Transverse colon (tissue), 4 donors: ENCODE results near the gene CLSTN2. TPM values are rescaled to one million over a fixed set of nuclear protein-coding genes. Genes with fewer than 3 reads are reported as not detected.

ENCODE experiments used
- DNase-seq: peaks from one replicate; pipeline ENCODE4 v3.0.0-alpha.2; 2019
- H3K27ac ChIP-seq, 4 donors: fragments of 200-600 bp; sonication (generic); 2 replicates each; pipeline ENCODE4 v1.5.1; 2016 to 2018; ENCODE audit warnings: inconsistent platforms in 4 of 4
- H3K27me3 ChIP-seq: fragments of 200-600 bp; sonication (generic); 2 replicates; pipeline ENCODE4 v1.5.1; 2017; ENCODE audit warnings: inconsistent platforms
- H3K36me3 ChIP-seq, 4 donors: fragments of 200-600 bp; sonication (generic); 2 replicates each; pipeline ENCODE4 v1.5.1; 2017 to 2019; ENCODE audit warnings: inconsistent platforms in 4 of 4
- H3K4me1 ChIP-seq, 4 donors: fragments of 200-600 bp; sonication (generic); 2 replicates each; pipeline ENCODE4 v1.5.1; 2017 to 2020; ENCODE audit warnings: inconsistent platforms in 4 of 4
- H3K4me3 ChIP-seq, 4 donors: fragments of 200-600 bp; sonication (generic); 1 replicate in 1 of 4; 2 replicates in 3 of 4; pipeline versions ENCODE4 v1.5.1 to v1.6.1; 2017 to 2019; ENCODE audit warnings: inconsistent platforms in 4 of 4
- H3K9me3 ChIP-seq, 2 donors: fragments of 200-600 bp; sonication (generic); 2 replicates each; pipeline ENCODE4 v1.5.1; 2017 to 2019; ENCODE audit warnings: inconsistent platforms in 2 of 2
- EP300 ChIP-seq: sonication (generic); formaldehyde crosslinking; IDR thresholded peaks from one replicate; pipeline ENCODE4 v1.6.1; 2017; ENCODE audit warnings: antibody characterized with exemption, low read depth
- POLR2A ChIP-seq: fragments of 450-650 bp; IDR thresholded peaks from one replicate; pipeline ENCODE4 v1.6.1; 2016; ENCODE audit warnings: antibody characterized with exemption, mild to moderate bottlenecking, moderate library complexity
- POLR2AphosphoS5 ChIP-seq, 3 donors: sonication (generic); formaldehyde crosslinking; IDR thresholded peaks; one replicate each; pipeline ENCODE4 v1.6.1; 2016; ENCODE audit warnings: antibody characterized with exemption in 3 of 3
- WGBS, 2 donors: methylation state at CpG; one replicate each; pipeline ENCODE4 v1.1.5; 2018; ENCODE audit warnings: low coverage in 1 of 2; 5-methylcytosine and 5-hydroxymethylcytosine counted together
- in situ Hi-C, 4 donors: fragments of 200-750 bp; cut with MboI; loops; one replicate each; pipeline versions ENCODE4 v1.15.0 to v1.15.1; 2017; ENCODE audit warnings: low sequenced_read_pairs in 3 of 4, low pct_ligation_motif_present in 1 of 4, low pct_unique_long_range_greater_than_20kb in 1 of 4
- intact Hi-C: fragments of 100-400 bp; cut with DNase I; formaldehyde crosslinking; loops from one replicate; pipeline ENCODE4 v1.15.1; 2023; ENCODE audit warnings: low total_unique reads
- total RNA-seq, 4 donors: library from RNA; depleted of rRNA; stranded (reverse); fragments of >200 nt; gene quantifications; one replicate each; pipeline ENCODE4 v1.1.0, GENCODE V29; 2016
- TF ChIP-seq, protein P1 (sequence below), 5 experiments: fragments of 200-600 bp in 3 of 5; fragments of 450-650 bp in 2 of 5; sonication (generic) in 3 of 5; IDR thresholded peaks; 1 replicate in 2 of 5; 2 replicates in 3 of 5; pipeline ENCODE4 v1.5.1; 2016 to 2017; ENCODE audit warnings: antibody characterized with exemption in 5 of 5, inconsistent platforms in 3 of 5, mild to moderate bottlenecking in 2 of 5, moderate library complexity in 1 of 5

CLSTN2 gene
- total RNA-seq, 4 donors from 2014 or later, result 0.60 to 9.0 (median 2.2) TPM

DNA sequence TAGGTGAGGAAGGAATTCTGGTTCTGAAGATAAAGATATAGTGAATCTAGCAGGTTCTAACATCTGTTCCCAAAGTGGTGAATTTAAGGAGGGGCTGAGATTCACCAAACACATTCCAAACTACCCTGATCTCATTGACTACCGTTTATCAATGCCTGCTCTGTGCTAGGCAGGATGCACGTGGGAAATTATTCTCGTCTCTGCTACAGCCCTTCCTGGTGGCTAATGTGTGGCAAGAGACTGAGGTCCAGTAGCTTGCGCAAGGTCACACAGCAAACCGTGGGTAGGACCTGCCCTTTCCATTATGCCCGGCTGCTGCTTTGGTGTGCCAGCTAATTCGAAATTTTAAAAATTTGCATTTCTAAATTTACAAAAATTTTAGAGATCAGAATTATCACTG, 533.4 kb downstream of the CLSTN2 start:
- no peaks in the 10 kb centered on the region for H3K27me3 ChIP-seq
- no peak overlapping the region for H3K27ac ChIP-seq
- no peak for DNase-seq
- H3K36me3 ChIP-seq, result no peaks in the 10 kb centered on the region
- TF ChIP-seq EP300 (no peak), POLR2A (no peak), POLR2AphosphoS5 (IDR thresholded peaks at IDR 0.05) (no peak)
- TF ChIP-seq, protein P1, sequence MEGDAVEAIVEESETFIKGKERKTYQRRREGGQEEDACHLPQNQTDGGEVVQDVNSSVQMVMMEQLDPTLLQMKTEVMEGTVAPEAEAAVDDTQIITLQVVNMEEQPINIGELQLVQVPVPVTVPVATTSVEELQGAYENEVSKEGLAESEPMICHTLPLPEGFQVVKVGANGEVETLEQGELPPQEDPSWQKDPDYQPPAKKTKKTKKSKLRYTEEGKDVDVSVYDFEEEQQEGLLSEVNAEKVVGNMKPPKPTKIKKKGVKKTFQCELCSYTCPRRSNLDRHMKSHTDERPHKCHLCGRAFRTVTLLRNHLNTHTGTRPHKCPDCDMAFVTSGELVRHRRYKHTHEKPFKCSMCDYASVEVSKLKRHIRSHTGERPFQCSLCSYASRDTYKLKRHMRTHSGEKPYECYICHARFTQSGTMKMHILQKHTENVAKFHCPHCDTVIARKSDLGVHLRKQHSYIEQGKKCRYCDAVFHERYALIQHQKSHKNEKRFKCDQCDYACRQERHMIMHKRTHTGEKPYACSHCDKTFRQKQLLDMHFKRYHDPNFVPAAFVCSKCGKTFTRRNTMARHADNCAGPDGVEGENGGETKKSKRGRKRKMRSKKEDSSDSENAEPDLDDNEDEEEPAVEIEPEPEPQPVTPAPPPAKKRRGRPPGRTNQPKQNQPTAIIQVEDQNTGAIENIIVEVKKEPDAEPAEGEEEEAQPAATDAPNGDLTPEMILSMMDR (IDR thresholded peaks at IDR 0.05), result no peak
- 61 to 64% methylated on average over 6 to 7 of the region's 7 CpGs for WGBS, 2 donors
- in situ Hi-C loops, result no loop called here
- no peak overlapping the region for H3K4me3 ChIP-seq
- intact Hi-C loops, result no loop called here
- no peaks in the 10 kb centered on the region for H3K9me3 ChIP-seq
- H3K4me1 ChIP-seq, result no peaks in the 10 kb centered on the region

DNA sequence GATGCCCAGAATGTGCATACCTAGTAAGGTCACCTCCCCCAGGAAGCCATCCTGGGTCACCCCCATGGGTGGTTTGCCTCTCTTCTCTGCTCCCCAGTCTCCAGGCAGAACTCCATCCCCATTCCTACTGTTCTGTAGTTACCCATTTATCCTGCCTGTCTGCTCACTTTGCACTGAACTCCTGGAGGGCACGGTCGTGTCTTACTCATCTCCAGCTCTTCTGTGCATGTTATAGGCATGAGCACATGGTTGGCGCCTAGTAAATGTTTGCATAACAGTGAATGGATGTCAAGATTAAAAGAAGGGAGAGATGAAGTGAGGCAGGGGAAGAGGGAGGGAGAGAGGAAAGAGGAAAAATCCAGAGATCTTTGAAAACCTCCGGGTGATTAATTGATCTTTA, 534.5 kb downstream of the CLSTN2 start:
- H3K4me3 ChIP-seq, result no peak overlapping the region
- in situ Hi-C loops, result no loop called here

GRCh38 chr3:140470211-140470610, 535.2 kb downstream of the CLSTN2 start:
- no peak for TF ChIP-seq EP300
- no peak for TF ChIP-seq POLR2A
- TF ChIP-seq POLR2AphosphoS5 (IDR thresholded peaks at IDR 0.05), result no peak
- intact Hi-C loops, result no loop called here
- Histone ChIP-seq H3K27me3 (no peaks in the 10 kb centered on the region), H3K9me3 (no peaks in the 10 kb centered on the region), H3K4me1 (no peaks in the 10 kb centered on the region), H3K4me3 (no peak overlapping the region), H3K27ac (no peak overlapping the region), H3K36me3 (no peaks in the 10 kb centered on the region)
- no peak for DNase-seq
- WGBS, 2 donors, result 80 to 89% methylated on average over 4 of the region's 4 CpGs
- in situ Hi-C loops, result no loop called here

More for the DNA sequence above, 534.5 kb downstream of the CLSTN2 start:
- TF ChIP-seq POLR2A, result no peak
- TF ChIP-seq, protein P1 (IDR thresholded peaks at IDR 0.05), result no peak
- no peak for TF ChIP-seq EP300
- WGBS, 2 donors, result 55 to 72% methylated on average over 2 to 4 of the region's 4 CpGs
- Histone ChIP-seq H3K27me3 (no peaks in the 10 kb centered on the region), H3K9me3 (no peaks in the 10 kb centered on the region), H3K36me3 (no peaks in the 10 kb centered on the region), H3K4me1 (no peaks in the 10 kb centered on the region), H3K27ac (no peak overlapping the region)
- intact Hi-C loops, result no loop called here
- no peak for DNase-seq

DNA sequence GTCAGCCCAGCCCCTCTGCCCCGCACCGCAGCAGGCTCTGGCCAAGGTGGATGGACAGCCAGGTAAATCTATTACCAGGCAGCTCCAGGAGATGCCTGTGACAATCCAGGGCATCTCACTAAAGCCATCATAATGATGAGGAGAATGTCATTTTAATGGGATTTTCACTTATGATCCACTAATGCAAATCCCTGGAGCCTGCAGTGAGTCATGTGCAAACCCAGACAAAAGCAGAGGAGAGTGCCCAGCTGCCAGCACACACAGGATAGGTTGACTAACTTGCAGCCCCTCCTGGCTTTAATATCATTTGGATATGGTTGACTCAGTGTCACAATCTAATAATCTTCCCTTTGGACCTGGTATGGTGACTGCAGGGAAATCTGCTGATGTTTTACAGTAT, 536.0 kb downstream of the CLSTN2 start:
- Histone ChIP-seq H3K4me1 (no peaks in the 10 kb centered on the region), H3K36me3 (no peaks in the 10 kb centered on the region), H3K9me3 (no peaks in the 10 kb centered on the region), H3K27me3 (no peaks in the 10 kb centered on the region), H3K4me3 (no peak overlapping the region), H3K27ac (no peak overlapping the region)
- no peak for DNase-seq
- TF ChIP-seq POLR2A (no peak), POLR2AphosphoS5 (IDR thresholded peaks at IDR 0.05) (no peak), EP300 (no peak)
- TF ChIP-seq, protein P1 (IDR thresholded peaks at IDR 0.05), result no peak
- in situ Hi-C loops (no loop called here), intact Hi-C loops (no loop called here)
- WGBS, 2 donors, result 91% methylated on average over 2 of the region's 2 CpGs; no CpG with 5 or more reads in 1 of the 2 donors
